GM18951 (cell line): ENCODE measurements around the gene SMOC1.

Experiments used
- POLR2A ChIP-seq: IDR thresholded peaks from 4 replicates; pipeline ENCODE4 v1.6.1; 2011; ENCODE audit warnings: mild to moderate bottlenecking; ENCODE audit not compliant: insufficient read length, insufficient read depth; ENCODE audit errors: extremely low read depth
- in situ Hi-C: fragments of 300-500 bp; cut with MboI; formaldehyde crosslinking; loops from one replicate; pipeline ENCODE4 v1.12.0; 2022; ENCODE audit warnings: low sequenced_read_pairs, mixed read lengths, inconsistent platforms; ENCODE audit not compliant: unreplicated experiment

SMOC1 gene

DNA sequence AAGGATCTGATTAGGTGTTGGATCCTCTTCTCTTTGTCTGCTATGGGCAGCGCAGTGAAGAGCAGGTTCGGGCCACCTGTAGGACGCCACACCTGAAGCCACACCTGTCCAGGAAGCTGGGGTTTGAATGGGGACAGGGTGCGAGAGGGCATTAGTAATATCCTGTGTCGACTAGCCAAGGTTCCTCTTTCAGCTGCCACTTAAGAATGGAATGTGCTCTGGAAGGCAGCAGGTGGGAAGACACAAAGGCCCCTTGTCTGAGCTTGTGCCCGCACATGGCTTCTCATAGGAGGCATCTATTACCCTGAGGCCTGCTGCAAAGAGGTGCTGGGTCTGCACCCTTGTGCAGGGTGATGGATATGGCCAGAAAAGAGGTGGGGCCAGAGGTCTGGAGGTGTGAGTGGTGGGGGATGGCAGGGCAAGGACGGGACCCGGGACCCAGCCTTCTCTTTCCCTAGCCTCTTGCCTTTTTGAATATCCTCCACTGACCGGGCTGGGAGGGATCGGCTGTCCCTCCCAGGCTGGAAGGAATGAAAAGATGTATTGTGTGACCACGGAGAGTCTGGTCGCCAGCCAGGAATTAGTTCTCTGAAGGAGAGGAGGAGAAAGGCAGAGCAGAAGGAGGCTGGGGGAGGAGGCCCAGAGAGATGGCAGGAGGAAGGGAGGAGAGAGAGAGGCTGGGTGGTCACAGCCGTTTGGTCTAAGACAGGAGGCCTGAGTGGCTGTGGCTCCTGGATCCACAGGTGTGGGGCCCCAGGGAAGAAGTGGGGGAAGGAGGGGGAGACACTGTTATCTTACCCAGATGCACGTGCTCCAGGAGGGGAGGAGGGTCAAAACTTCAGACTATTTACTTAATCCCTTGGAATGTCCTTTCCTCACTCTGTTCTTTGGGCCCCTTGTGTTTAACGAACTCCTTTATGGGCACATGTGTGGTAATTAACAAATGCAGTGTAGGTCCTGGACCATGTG, 101.5 kb downstream of the SMOC1 start:
- TF ChIP-seq POLR2A: no peak
- in situ Hi-C loops: no loop called here

DNA sequence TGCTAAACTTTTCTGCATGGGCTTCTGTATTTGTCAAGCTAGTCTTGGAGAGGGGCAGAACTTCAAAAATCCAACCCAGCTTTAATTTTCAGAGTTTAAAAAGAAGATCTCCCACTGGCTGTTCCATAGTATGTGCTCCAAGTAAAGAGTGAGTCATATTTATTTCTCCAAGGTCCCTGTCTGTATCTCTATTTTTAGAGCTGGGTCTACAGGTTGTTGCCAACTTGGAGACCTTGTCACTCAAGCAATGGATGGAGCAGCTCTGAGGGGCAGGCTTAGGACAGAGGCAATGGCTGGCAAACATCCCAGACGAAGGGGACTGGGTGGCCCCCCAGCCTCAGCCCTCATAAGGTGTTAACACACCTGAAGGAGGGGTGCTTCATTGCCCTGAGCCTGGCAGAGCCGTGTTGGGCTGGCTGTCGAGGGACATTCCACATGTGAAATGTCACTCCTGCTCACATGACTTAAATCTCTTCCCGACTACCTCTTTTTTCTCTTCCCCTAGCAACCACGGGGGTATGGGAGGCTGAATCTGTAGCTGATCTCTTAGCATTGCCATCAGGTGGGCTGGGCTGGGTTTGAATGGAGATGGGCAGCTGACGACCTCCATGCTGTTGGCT, 103.1 kb downstream of the SMOC1 start:
- in situ Hi-C loops: no loop called here
- TF ChIP-seq POLR2A: no peak

DNA sequence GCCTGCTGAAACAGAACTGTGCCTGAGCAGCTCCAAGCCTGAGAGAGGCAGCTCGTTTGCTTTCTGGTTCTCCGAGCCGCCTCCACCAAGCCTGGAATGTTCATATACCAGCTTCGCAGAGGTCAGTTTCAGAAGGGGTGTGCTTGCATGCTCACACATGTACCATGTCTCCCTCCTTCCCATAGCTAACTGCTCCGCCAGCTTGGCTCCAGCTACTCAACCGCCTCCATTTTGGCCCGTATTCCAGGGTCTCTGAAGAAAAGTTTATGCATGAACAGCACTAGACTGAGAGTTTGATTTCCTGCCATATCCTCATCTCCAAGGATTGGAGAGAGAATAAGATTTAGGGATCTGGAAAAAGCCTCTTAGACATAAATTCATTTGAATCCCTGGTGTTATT, 103.7 kb downstream of the SMOC1 start:
- in situ Hi-C loops: no loop called here
- no peak for TF ChIP-seq POLR2A

DNA sequence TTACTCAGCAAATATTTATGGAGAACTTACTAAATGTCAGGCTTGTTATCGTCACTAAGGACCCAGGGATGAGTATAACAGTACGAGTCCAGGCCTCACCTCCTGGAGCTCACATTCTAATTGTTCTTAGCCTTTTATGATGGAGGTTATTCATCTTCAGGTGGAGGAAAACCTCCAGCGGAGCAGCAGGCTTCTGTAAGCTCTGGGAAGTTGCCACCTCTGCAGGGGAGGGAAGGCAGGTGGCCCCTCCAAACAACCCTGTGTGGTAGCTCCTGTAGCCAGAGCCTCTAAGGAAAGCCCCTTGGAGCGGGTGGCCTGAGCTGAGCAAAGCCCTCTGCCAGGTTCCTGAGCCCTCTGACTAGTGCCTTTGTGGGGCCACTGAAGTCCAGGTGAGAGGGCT, 104.1 kb downstream of the SMOC1 start:
- TF ChIP-seq POLR2A: no peak
- in situ Hi-C loops: no loop called here

DNA sequence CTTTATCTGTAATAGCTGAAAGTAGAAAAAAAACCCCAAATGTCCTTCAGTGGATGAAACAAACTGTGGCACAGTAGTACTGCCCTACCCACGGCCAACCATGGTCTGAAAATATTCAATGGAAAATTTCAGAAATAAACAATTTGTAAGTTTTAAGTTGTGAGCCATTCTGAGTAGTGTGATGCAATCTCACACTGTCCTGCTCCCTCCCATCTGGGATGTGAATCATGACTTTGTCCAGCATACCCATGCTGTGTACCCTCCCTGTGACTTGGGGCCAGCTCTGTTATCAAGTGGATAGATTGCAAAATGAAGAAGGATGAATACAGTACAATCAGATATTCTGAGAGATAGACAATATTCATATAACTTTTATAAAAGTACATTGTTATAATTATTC, 106.2 kb downstream of the SMOC1 start:
- TF ChIP-seq POLR2A: no peak
- in situ Hi-C loops: no loop called here

DNA sequence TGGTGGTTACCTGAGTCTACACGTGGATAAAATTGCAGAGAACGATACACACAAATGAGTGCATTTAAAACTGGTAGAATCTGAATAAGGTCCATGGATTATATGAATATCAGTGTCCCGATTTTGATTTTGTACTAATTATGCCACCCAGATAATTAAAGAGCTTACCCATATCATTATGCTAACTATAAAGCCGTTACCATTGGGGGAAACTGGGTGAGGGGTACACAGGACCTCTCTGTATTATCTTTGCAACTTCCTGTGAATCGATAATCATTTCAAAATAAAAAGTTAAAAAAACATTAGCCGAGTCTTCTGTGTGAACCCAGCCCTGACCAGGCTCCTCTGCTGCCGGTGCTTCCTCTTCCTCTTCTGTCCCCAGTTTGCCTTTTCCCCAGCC, 107.1 kb downstream of the SMOC1 start:
- TF ChIP-seq POLR2A: no peak

DNA sequence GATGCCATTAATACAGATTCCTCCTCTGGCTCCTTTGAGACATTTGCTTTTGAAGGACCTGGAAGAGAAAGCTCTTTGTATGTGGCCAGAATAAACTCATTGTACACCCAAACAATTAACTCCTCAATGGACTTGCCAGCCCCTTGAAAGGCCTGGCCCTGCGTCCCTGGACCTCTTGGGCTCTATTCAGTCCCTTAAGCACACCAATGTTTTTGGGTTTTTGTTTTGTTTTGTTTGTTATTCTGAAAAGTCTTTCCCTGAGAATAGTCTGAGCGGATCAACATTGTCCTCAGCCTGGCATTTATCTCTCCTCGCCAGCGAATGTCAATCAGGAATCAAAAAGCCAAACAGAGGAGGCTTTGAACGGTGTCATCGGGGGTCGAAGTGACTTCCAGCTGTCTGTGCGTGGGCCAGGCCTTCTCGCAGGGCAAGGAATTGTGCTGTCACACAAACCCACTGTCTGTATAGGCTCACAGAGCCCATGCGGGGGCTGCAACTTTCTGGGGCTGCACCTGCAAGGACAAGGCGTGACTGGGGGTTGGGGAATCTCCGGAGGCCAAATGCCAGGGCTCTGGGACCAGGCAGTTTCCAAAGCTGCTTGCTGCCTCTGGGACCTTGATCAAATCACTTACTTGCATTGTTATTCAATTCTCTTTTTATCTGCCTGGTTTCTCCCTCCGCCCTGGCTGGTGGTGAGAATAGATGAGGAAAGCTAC, 108.3 kb downstream of the SMOC1 start:
- in situ Hi-C loops: no loop called here

More for the DNA sequence above, 107.1 kb downstream of the SMOC1 start:
- in situ Hi-C loops: no loop called here

DNA sequence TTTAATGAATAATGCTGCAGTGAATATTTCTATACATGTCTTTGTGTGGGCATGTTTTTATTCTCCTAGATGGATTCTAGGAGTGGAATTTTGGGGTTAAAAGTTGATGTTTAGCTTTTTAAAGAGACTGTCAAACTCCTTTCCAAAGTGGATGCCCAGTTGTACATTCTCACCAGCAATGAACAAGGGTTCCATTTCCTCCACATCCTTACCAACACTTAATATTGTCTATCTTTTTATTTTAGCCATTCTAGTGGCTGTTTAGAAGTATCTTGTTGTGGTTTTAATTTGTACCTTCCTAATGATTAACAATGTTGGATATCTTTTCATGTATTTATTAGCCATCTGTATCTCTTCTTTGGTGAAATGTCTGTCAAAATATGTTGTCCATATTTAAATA, 109.8 kb downstream of the SMOC1 start:
- in situ Hi-C loops: no loop called here
- no peak for TF ChIP-seq POLR2A

More for the DNA sequence above, 108.3 kb downstream of the SMOC1 start:
- TF ChIP-seq POLR2A: no peak

DNA sequence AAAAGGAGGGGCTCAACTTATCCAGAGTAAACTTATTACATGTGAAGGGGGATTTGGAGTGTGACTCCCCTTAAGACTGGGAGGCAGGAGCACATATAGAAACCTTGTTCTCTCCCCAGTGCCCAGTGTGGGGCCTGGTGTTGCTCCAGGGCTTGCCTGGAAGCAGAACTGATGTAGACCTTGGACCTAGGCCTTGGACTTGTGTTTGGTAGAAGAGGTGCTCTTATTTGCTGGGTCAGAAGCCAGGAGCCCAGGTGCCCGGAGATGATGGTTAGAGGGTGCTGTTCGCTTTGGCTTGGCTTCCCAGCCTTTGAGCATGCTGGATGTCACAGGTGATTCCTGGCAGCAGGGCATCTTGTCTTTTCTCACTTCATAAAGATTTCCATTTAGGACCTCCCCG, 110.4 kb downstream of the SMOC1 start:
- in situ Hi-C loops: no loop called here
- TF ChIP-seq POLR2A: no peak

DNA sequence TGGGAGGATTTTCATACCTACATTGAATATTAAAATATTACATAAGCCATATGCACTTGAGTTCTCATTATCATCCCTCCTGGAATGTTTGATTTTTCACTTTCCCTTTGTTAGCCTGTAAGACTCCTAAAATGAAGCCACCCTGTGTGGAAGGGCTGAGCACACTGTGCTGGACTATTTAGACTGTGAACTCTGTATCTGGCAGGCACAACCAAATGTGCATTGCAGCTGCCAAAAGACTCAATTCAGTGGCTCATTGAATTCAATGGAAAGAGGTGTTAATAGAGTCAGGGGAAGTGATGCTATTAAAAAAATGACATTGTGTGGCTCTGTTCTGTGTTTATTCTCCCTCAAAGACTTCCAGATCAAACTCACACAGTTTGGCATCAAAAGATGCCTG, 111.1 kb downstream of the SMOC1 start:
- in situ Hi-C loops: no loop called here
- TF ChIP-seq POLR2A: no peak

DNA sequence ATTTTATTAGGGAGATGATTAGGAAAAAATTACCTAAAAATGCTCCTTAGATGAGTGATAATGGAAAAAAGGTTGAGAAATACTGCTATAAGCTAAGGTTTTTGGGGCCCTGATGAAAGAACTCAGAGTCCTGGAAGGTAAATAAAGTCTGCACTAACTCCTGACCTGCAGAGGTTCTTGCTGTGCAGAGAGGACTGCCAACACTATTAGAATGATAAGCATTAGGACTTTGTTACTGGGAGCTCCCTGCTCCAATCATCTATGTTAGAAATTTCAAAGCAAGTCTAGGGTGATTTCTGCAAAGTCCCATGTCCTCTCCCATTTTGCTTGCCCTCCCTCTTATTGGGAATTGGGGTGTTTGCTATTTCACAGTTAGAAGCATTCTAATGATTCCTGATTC, 112.2 kb downstream of the SMOC1 start:
- in situ Hi-C loops: no loop called here

DNA sequence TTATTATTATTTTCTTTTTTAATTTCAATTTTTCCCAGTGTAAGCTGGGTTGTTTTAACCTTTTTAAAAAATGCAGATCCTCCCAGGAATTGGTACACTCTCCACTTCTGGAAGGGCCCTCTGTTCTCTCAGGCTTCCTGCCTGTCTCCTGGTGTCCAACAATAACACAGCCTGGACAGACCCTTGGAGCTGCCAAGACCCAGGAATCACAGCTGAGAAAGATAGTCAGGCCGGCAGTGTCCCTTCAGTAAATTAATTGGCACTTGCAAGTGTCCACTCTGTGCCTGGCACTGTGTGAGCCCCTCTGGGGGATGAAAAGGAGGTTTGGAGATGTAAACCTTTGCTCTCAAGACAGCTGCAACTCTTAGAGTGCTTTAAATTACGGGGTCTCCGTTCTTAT, 113.3 kb downstream of the SMOC1 start:
- no peak for TF ChIP-seq POLR2A

More for the DNA sequence above, 112.2 kb downstream of the SMOC1 start:
- TF ChIP-seq POLR2A: no peak

DNA sequence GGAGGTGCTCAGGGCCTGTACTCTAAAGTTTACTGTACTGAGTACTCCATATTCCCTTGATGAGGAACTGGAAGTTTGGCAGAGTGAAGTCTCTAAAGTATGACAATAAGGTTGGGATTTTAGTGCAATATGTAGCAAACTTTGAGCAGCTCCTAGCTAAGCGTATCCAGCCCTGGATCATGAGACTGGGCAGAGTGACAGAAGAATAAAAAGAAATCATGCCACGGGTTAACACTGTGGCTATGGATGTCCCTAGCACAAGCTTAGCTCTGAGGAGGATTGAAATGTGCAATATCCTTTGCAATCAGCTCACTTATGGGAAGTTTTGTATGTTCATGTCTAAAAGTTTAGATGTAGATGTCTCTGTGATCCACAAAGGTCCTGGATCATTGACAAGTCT, 114.1 kb downstream of the SMOC1 start:
- TF ChIP-seq POLR2A: no peak
- in situ Hi-C loops: no loop called here

More for the DNA sequence above, 113.3 kb downstream of the SMOC1 start:
- in situ Hi-C loops: no loop called here
